SK-N-SH (cell line): ENCODE measurements around the gene PAK1.

Experiments
- CTCF ChIP-seq: fragments of 200-600 bp; sonication (generic); IDR thresholded peaks from 2 replicates; pipeline ENCODE4 v1.6.1; 2017; ENCODE audit warnings: antibody characterized with exemption, mild to moderate bottlenecking, moderate library complexity
- FOXJ3 ChIP-seq: sonication (generic); formaldehyde crosslinking; IDR thresholded peaks from 2 replicates; pipeline ENCODE4 v1.5.1; 2020; ENCODE audit warnings: mild to moderate bottlenecking, missing genetic modification reagents
- GABPA ChIP-seq: IDR thresholded peaks from 2 replicates; pipeline ENCODE4 v1.4.0; 2012; ENCODE audit warnings: low read depth, mild to moderate bottlenecking
- GATA2 ChIP-seq: sonication (generic); formaldehyde crosslinking; IDR thresholded peaks from 2 replicates; pipeline ENCODE4 v1.5.0; 2020; ENCODE audit warnings: mild to moderate bottlenecking, missing genetic modification reagents
- JUND ChIP-seq: IDR thresholded peaks from 2 replicates; pipeline ENCODE4 v1.4.0; 2012
- NFIC ChIP-seq: IDR thresholded peaks from 2 replicates; pipeline ENCODE4 v1.4.0; 2012; ENCODE audit warnings: borderline replicate concordance
- POLR2AphosphoS5 ChIP-seq: IDR thresholded peaks from 2 replicates; pipeline ENCODE4 v1.6.1; 2012; ENCODE audit warnings: low read depth, low read length
- RAD21 ChIP-seq: IDR thresholded peaks from 2 replicates; pipeline ENCODE4 v1.6.1; 2012; ENCODE audit warnings: mild to moderate bottlenecking, low read length
- TAF1 ChIP-seq: IDR thresholded peaks from 2 replicates; pipeline ENCODE4 v1.6.1; 2012; ENCODE audit warnings: low read depth, mild to moderate bottlenecking, low read length, moderate library complexity, borderline replicate concordance

- no peak for TF ChIP-seq TAF1
- no peak for TF ChIP-seq FOXJ3 (CRISPR knock-in tag)
- TF ChIP-seq GABPA: no peak
- no peak for TF ChIP-seq CTCF
- no peak for TF ChIP-seq GATA2
- TF ChIP-seq NFIC: no peak
- TF ChIP-seq JUND: no peak
- no peak for TF ChIP-seq POLR2AphosphoS5
- no peak for TF ChIP-seq RAD21
Measured at GRCh38 chr11:77424644-77425043, 49.2 kb downstream of the PAK1 start.
